Measurements from ENCODE around the gene MSANTD3.

The MSANTD3 gene

DNA sequence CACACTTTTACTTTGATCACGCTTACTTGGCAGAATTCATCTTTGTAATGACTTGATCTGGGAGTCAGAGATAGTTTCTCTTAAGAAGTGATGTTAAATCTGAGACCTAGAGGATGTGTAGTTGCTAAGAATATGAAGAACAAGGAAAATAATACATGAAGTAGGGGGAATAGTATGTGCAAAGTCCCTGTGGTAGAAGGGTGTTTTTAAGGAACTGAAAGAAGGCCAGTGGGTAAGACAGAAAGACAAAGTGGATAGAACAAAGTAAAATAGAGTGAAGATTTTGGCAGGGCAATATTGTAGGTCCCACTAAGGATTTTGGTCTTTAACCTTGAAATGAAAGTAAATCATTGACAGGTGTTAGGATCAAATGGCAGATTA is 17.8 kb upstream of the MSANTD3 start:
- Histone ChIP-seq H3K4me2 (ENCODE audit: low read depth, low read length) (no peak overlapping the region), H3F3A (ENCODE audit: insufficient read depth, low read length) (no peaks in the 10 kb centered on the region), H3K4me3 (ENCODE audit: low read length) (no peak overlapping the region), H3K9ac (ENCODE audit: low read length) (no peak overlapping the region), H2AFZ (ENCODE audit: low read length) (no peak overlapping the region), H3K27me3 (replicated peaks; ENCODE audit: insufficient read depth, low read length) (no peaks in the 10 kb centered on the region), H3K9me2 (replicated peaks; ENCODE audit: insufficient read depth, low read length) (no peaks in the 10 kb centered on the region), H3K9me3 (replicated peaks; ENCODE audit: insufficient read depth, low read length) (no peaks in the 10 kb centered on the region), H3K27ac (ENCODE audit: low read length) (no peak overlapping the region), H3K4me1 (ENCODE audit: low read length) (peaks cover 7% of the 10 kb centered on the region), H3K79me2 (ENCODE audit: low read length) (no peaks in the 10 kb centered on the region), H4K20me1 (ENCODE audit: insufficient read depth, low read length) (no peaks in the 10 kb centered on the region), H3K36me3 (replicated peaks; ENCODE audit: insufficient read depth, low read length) (no peaks in the 10 kb centered on the region)
- no peak for DNase-seq
- TF ChIP-seq, protein P1, sequence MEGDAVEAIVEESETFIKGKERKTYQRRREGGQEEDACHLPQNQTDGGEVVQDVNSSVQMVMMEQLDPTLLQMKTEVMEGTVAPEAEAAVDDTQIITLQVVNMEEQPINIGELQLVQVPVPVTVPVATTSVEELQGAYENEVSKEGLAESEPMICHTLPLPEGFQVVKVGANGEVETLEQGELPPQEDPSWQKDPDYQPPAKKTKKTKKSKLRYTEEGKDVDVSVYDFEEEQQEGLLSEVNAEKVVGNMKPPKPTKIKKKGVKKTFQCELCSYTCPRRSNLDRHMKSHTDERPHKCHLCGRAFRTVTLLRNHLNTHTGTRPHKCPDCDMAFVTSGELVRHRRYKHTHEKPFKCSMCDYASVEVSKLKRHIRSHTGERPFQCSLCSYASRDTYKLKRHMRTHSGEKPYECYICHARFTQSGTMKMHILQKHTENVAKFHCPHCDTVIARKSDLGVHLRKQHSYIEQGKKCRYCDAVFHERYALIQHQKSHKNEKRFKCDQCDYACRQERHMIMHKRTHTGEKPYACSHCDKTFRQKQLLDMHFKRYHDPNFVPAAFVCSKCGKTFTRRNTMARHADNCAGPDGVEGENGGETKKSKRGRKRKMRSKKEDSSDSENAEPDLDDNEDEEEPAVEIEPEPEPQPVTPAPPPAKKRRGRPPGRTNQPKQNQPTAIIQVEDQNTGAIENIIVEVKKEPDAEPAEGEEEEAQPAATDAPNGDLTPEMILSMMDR (IDR thresholded peaks at IDR 0.05; ENCODE audit: low read length) = no peak
- no peak for TF ChIP-seq EZH2phosphoT487 (IDR thresholded peaks at IDR 0.05; ENCODE audit: low read length)

DNA sequence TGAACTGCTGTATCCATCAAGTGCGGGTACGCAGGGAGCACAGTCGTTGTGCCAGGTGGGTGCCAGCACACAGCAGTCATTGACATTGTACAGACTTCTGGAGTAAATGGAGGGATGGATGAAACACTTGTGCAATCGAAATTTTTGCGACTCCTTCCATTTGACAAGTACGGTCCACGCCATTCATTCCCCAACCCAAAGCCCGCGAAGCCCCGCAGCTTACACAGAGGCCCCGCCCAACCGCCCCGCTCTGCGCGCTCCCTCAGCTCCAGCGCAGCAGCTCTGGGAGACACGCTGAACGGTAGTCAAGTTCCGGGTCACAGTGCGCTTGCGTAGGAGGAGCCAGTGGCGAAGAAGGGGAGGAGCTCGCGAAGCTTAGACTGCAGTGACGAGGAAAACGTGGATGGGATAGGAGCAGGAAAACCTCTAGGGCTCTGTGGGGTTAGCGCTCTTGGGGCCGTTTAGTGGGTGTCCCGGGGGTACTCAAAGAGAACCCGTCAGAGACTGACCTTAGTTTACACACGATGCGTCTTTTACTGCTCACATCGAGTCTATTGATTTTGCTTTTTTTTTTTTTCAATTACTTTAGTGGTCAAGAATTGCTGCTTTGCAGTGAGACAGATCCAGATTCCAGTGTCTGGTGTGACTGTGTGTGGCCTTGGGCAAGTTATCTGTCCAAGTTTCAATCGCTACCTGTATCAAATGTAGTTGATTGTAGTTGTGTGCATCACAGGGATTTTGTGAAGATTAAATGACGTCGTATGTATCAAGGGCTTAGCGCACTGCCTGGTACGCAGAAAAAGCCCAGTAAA is 15.3 kb upstream of the MSANTD3 start:
- H3K27me3 ChIP-seq (replicated peaks; ENCODE audit: insufficient read depth, low read length) = no peaks in the 10 kb centered on the region
- H3F3A ChIP-seq (ENCODE audit: insufficient read depth, low read length) = no peaks in the 10 kb centered on the region
- H2AFZ ChIP-seq (ENCODE audit: low read length) = peak overlapping the region; percentile 87
- TF ChIP-seq EZH2 (optimal IDR thresholded peaks at IDR 0.05; ENCODE audit: low read depth, low read length) (no peak), EZH2phosphoT487 (IDR thresholded peaks at IDR 0.05; ENCODE audit: low read length) (no peak)
- TF ChIP-seq, protein P1 (IDR thresholded peaks at IDR 0.05; ENCODE audit: low read length) = no peak
- peak overlapping the region; percentile 42; the same call in 1 of the 2 replicates for H3K9ac ChIP-seq (ENCODE audit: low read length)
- H3K4me1 ChIP-seq (ENCODE audit: low read length) = peaks cover 7% of the 10 kb centered on the region
- no peaks in the 10 kb centered on the region for H3K36me3 ChIP-seq (replicated peaks; ENCODE audit: insufficient read depth, low read length)
- no peaks in the 10 kb centered on the region for H3K9me2 ChIP-seq (replicated peaks; ENCODE audit: insufficient read depth, low read length)
- H3K9me3 ChIP-seq (replicated peaks; ENCODE audit: insufficient read depth, low read length) = no peaks in the 10 kb centered on the region
- peak overlapping the region; percentile 66 for H3K4me3 ChIP-seq (ENCODE audit: low read length)
- H3K27ac ChIP-seq (ENCODE audit: low read length) = no peak overlapping the region
- no peaks in the 10 kb centered on the region for H3K79me2 ChIP-seq (ENCODE audit: low read length)
- H3K4me2 ChIP-seq (ENCODE audit: low read depth, low read length) = peak overlapping the region; percentile 85
- H4K20me1 ChIP-seq (ENCODE audit: insufficient read depth, low read length) = no peaks in the 10 kb centered on the region
- DNase-seq = peak; percentile 96

DNA sequence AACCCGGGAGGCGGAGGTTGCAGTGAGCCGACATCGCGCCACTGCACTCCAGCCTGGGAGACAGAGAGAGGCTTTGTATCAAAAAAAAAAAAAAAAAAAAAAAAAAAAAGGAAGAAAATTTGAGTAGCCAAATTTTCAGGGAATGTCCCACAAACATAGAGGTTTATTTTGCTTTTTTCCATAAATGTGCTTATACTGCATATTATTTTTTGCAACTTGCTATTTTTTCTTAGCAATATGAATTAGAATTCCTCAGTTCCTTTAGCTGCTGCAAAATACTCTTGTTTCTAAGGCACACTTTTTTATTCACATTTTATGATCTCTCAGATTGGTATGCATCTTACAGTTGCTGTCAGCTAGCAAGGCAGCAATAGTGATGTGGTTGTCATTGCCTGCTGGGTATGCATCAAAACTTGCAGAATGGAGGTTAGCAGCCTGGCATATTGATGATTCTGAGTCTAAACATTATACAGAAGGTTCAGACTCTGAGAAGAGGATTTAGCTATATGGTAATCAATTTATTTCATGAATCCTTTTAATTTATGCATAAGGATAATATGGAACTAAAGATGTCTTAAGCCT is 13.0 kb upstream of the MSANTD3 start:
- H3K4me1 ChIP-seq (ENCODE audit: low read length) = peaks cover 7% of the 10 kb centered on the region
- no peaks in the 10 kb centered on the region for H4K20me1 ChIP-seq (ENCODE audit: insufficient read depth, low read length)
- H3K36me3 ChIP-seq (replicated peaks; ENCODE audit: insufficient read depth, low read length) = no peaks in the 10 kb centered on the region
- H2AFZ ChIP-seq (ENCODE audit: low read length) = no peak overlapping the region
- H3K9ac ChIP-seq (ENCODE audit: low read length) = no peak overlapping the region
- H3K79me2 ChIP-seq (ENCODE audit: low read length) = no peaks in the 10 kb centered on the region
- TF ChIP-seq, protein P1 (IDR thresholded peaks at IDR 0.05; ENCODE audit: low read length) = no peak
- TF ChIP-seq EZH2phosphoT487 (IDR thresholded peaks at IDR 0.05; ENCODE audit: low read length) (no peak), EZH2 (optimal IDR thresholded peaks at IDR 0.05; ENCODE audit: low read depth, low read length) (no peak)
- no peak overlapping the region for H3K4me2 ChIP-seq (ENCODE audit: low read depth, low read length)
- H3K4me3 ChIP-seq (ENCODE audit: low read length) = no peak overlapping the region
- H3K27me3 ChIP-seq (replicated peaks; ENCODE audit: insufficient read depth, low read length) = no peaks in the 10 kb centered on the region
- H3K9me3 ChIP-seq (replicated peaks; ENCODE audit: insufficient read depth, low read length) = no peaks in the 10 kb centered on the region
- H3K9me2 ChIP-seq (replicated peaks; ENCODE audit: insufficient read depth, low read length) = no peaks in the 10 kb centered on the region
- no peaks in the 10 kb centered on the region for H3F3A ChIP-seq (ENCODE audit: insufficient read depth, low read length)
- no peak for DNase-seq
- no peak overlapping the region for H3K27ac ChIP-seq (ENCODE audit: low read length)

All from MM.1S (cell line).